HepG2 (cell line): ENCODE results near the gene LANCL2. TPM values are rescaled to one million over a fixed set of nuclear protein-coding genes. Genes with fewer than 3 reads are reported as not detected.
A peak's percentile ranks its signal among the peaks of the same experiment; 100 is the strongest.

Experiments used
- CAMTA2 ChIP-seq: sonication (generic); formaldehyde crosslinking; IDR thresholded peaks from 2 replicates; pipeline ENCODE4 v1.4.0; 2020; ENCODE audit warnings: mild to moderate bottlenecking, missing genetic modification reagents, borderline replicate concordance
- GATA4 ChIP-seq: sonication (generic); IDR thresholded peaks from 2 replicates; pipeline ENCODE4 v1.6.1; 2016; ENCODE audit warnings: antibody characterized with exemption, low read depth, borderline replicate concordance
- GATAD1 ChIP-seq: IDR thresholded peaks from 2 replicates; pipeline ENCODE4 v1.6.1; 2016; ENCODE audit warnings: missing genetic modification reagents, missing compliant biosample characterization
- KLF16 ChIP-seq, 2 experiments: sonication (generic) in 1 of 2; formaldehyde crosslinking in 1 of 2; IDR thresholded peaks; 2 replicates each; pipeline versions ENCODE4 v1.6.1 to v1.8.0; 2016 to 2023; ENCODE audit warnings: missing genetic modification reagents in 2 of 2, missing compliant biosample characterization in 1 of 2
- RFXAP ChIP-seq: sonication (generic); formaldehyde crosslinking; IDR thresholded peaks from 2 replicates; pipeline ENCODE4 v1.4.0; 2020; ENCODE audit warnings: missing genetic modification reagents, borderline replicate concordance
- SRSF4 ChIP-seq: fragments of 200-400 bp; formaldehyde crosslinking; IDR thresholded peaks from one replicate; pipeline ENCODE4 v1.6.1; 2018; ENCODE audit warnings: mild to moderate bottlenecking, low read depth, low read length, moderate library complexity; ENCODE audit not compliant: poor library complexity, severe bottlenecking
- ZFX ChIP-seq: sonication (generic); formaldehyde crosslinking; IDR thresholded peaks from 2 replicates; pipeline ENCODE4 v1.4.0; 2020; ENCODE audit warnings: mild to moderate bottlenecking, low read depth, missing genetic modification reagents, moderate library complexity
- ZNF430 ChIP-seq: sonication (generic); formaldehyde crosslinking; IDR thresholded peaks from 2 replicates; pipeline ENCODE4 v1.9.0; 2021; ENCODE audit warnings: mild to moderate bottlenecking, missing genetic modification reagents
- ZNF775 ChIP-seq: sonication (generic); formaldehyde crosslinking; IDR thresholded peaks from 2 replicates; pipeline ENCODE4 v1.4.0; 2020; ENCODE audit warnings: missing genetic modification reagents, mild to moderate bottlenecking, moderate library complexity, borderline replicate concordance
- ZSCAN12 ChIP-seq: sonication (generic); formaldehyde crosslinking; IDR thresholded peaks from 2 replicates; pipeline ENCODE4 v1.9.0; 2021; ENCODE audit warnings: mild to moderate bottlenecking, missing genetic modification reagents
- ZSCAN25 ChIP-seq: sonication (generic); formaldehyde crosslinking; IDR thresholded peaks from 2 replicates; pipeline ENCODE4 v1.8.0; 2022; ENCODE audit warnings: mild to moderate bottlenecking, missing genetic modification reagents
- polyA plus RNA-seq, 8 experiments: library from polyadenylated mRNA; depleted of rRNA in 3 of 8; stranded (reverse) in 7 of 8; unstranded in 1 of 8; fragments of >200 nt; fragmentation: Illumina TruSeq in 4 of 8; extraction: Trizol in 4 of 8; gene quantifications; 2 replicates each; pipeline versions ENCODE4 v1.2.1 to v1.2.3, GENCODE V29; 2011 to 2016; ENCODE audit warnings: low read depth in 4 of 8, missing spikeins in 1 of 8, mixed read lengths in 1 of 8; ENCODE audit not compliant: insufficient read depth in 1 of 8
- total RNA-seq, 5 experiments: library from RNA; depleted of rRNA; stranded (reverse); fragments of >200 nt; fragmentation: Illumina TruSeq; extraction: Trizol; gene quantifications; 2 replicates each; pipeline ENCODE4 v1.2.3, GENCODE V29; 2016; ENCODE audit warnings: low read depth in 1 of 5
- TF ChIP-seq, protein P1 (sequence below): sonication (generic); formaldehyde crosslinking; IDR thresholded peaks from 2 replicates; pipeline ENCODE4 v1.5.1; 2020; ENCODE audit warnings: missing genetic modification reagents, mild to moderate bottlenecking, borderline replicate concordance
- TF ChIP-seq, protein P2 (sequence below): sonication (generic); formaldehyde crosslinking; IDR thresholded peaks from 2 replicates; pipeline ENCODE4 v1.5.0; 2020; ENCODE audit warnings: mild to moderate bottlenecking, missing genetic modification reagents, borderline replicate concordance
- TF ChIP-seq, protein P3 (sequence below), 2 experiments: sonication (generic) in 1 of 2; formaldehyde crosslinking in 1 of 2; IDR thresholded peaks; 2 replicates each; pipeline versions ENCODE4 v1.4.0 to v1.6.1; 2018 to 2020; ENCODE audit warnings: missing genetic modification reagents in 2 of 2, borderline replicate concordance in 1 of 2, low read depth in 1 of 2, mild to moderate bottlenecking in 1 of 2, missing biosample characterization in 1 of 2
- TF ChIP-seq, protein P4 (sequence below): IDR thresholded peaks from 2 replicates; pipeline ENCODE4 v1.6.1; 2016; ENCODE audit warnings: low read depth, borderline replicate concordance

Gene LANCL2
- total and polyA plus RNA-seq, 2 of the 13 experiments (the other 11 are each of a cell fraction or from before 2014, with no cell fraction given), result 10.0 to 13.8 TPM

DNA sequence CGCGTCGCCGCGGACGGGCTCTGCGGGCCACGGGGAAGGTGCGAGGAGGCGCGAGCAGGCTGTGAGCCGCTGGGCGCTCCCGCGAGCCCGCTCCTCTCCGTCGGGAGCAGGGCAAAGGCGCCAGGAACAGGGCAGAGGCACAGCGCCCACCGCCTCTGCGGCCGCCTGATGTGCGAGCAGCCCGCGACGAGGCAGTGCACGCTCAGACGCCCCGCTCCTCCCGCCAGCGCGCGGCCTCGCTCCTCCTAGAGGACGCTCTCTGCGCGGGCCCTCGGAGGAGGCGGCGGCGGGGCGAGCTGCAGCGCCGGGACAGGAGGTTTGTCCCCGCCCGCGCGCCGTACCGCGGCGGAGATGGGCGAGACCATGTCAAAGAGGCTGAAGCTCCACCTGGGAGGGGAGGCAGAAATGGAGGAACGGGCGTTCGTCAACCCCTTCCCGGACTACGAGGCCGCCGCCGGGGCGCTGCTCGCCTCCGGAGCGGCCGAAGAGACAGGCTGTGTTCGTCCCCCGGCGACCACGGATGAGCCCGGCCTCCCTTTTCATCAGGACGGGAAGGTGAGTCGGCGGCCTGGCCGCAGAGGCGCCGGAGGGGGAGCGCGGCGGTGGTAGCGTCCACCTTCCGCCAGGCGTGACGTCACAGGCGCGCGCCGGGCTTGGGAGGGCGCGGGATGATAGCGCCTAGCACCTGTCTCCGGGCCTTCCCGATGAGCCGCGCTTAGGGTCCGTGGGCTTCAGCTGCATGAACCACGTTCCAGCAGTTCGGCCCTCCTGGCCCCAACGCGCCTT is 731 bp downstream of the LANCL2 start (continued):
- TF ChIP-seq, protein P1, sequence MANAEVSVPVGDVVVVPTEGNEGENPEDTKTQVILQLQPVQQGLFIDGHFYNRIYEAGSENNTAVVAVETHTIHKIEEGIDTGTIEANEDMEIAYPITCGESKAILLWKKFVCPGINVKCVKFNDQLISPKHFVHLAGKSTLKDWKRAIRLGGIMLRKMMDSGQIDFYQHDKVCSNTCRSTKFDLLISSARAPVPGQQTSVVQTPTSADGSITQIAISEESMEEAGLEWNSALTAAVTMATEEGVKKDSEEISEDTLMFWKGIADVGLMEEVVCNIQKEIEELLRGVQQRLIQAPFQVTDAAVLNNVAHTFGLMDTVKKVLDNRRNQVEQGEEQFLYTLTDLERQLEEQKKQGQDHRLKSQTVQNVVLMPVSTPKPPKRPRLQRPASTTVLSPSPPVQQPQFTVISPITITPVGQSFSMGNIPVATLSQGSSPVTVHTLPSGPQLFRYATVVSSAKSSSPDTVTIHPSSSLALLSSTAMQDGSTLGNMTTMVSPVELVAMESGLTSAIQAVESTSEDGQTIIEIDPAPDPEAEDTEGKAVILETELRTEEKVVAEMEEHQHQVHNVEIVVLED (CRISPR knock-in tag), result peak; percentile 80
- TF ChIP-seq, protein P2, sequence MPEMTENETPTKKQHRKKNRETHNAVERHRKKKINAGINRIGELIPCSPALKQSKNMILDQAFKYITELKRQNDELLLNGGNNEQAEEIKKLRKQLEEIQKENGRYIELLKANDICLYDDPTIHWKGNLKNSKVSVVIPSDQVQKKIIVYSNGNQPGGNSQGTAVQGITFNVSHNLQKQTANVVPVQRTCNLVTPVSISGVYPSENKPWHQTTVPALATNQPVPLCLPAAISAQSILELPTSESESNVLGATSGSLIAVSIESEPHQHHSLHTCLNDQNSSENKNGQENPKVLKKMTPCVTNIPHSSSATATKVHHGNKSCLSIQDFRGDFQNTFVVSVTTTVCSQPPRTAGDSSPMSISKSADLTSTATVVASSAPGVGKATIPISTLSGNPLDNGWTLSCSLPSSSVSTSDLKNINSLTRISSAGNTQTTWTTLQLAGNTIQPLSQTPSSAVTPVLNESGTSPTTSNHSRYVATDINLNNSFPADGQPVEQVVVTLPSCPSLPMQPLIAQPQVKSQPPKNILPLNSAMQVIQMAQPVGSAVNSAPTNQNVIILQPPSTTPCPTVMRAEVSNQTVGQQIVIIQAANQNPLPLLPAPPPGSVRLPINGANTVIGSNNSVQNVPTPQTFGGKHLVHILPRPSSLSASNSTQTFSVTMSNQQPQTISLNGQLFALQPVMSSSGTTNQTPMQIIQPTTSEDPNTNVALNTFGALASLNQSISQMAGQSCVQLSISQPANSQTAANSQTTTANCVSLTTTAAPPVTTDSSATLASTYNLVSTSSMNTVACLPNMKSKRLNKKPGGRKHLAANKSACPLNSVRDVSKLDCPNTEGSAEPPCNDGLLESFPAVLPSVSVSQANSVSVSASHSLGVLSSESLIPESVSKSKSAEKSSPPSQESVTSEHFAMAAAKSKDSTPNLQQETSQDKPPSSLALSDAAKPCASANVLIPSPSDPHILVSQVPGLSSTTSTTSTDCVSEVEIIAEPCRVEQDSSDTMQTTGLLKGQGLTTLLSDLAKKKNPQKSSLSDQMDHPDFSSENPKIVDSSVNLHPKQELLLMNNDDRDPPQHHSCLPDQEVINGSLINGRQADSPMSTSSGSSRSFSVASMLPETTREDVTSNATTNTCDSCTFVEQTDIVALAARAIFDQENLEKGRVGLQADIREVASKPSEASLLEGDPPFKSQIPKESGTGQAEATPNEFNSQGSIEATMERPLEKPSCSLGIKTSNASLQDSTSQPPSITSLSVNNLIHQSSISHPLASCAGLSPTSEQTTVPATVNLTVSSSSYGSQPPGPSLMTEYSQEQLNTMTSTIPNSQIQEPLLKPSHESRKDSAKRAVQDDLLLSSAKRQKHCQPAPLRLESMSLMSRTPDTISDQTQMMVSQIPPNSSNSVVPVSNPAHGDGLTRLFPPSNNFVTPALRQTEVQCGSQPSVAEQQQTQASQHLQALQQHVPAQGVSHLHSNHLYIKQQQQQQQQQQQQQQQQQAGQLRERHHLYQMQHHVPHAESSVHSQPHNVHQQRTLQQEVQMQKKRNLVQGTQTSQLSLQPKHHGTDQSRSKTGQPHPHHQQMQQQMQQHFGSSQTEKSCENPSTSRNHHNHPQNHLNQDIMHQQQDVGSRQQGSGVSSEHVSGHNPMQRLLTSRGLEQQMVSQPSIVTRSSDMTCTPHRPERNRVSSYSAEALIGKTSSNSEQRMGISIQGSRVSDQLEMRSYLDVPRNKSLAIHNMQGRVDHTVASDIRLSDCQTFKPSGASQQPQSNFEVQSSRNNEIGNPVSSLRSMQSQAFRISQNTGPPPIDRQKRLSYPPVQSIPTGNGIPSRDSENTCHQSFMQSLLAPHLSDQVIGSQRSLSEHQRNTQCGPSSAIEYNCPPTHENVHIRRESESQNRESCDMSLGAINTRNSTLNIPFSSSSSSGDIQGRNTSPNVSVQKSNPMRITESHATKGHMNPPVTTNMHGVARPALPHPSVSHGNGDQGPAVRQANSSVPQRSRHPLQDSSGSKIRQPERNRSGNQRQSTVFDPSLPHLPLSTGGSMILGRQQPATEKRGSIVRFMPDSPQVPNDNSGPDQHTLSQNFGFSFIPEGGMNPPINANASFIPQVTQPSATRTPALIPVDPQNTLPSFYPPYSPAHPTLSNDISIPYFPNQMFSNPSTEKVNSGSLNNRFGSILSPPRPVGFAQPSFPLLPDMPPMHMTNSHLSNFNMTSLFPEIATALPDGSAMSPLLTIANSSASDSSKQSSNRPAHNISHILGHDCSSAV (CRISPR knock-in tag), result 0 out of 2 replicates have a peak, but pooled peaks have one; percentile 76
- TF ChIP-seq, protein P3, sequence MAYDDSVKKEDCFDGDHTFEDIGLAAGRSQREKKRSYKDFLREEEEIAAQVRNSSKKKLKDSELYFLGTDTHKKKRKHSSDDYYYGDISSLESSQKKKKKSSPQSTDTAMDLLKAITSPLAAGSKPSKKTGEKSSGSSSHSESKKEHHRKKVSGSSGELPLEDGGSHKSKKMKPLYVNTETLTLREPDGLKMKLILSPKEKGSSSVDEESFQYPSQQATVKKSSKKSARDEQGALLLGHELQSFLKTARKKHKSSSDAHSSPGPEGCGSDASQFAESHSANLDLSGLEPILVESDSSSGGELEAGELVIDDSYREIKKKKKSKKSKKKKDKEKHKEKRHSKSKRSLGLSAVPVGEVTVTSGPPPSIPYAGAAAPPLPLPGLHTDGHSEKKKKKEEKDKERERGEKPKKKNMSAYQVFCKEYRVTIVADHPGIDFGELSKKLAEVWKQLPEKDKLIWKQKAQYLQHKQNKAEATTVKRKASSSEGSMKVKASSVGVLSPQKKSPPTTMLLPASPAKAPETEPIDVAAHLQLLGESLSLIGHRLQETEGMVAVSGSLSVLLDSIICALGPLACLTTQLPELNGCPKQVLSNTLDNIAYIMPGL (CRISPR knock-in tag; IDR thresholded peaks at IDR 0.05; ENCODE audit: borderline replicate concordance in 1 of 2, low read depth in 1 of 2), result peak; percentile 91 to 95
- TF ChIP-seq ZFX, result peak; percentile 96
- TF ChIP-seq ZSCAN25 (CRISPR knock-in tag), result 0 out of 2 replicates have a peak, but pooled peaks have one; percentile 23
- no peak for TF ChIP-seq ZNF775 (CRISPR knock-in tag)
- TF ChIP-seq RFXAP, result peak; percentile 48
- peak; percentile 28; the same call in 1 of the 2 replicates for TF ChIP-seq GATA4
- peak; percentile 98 for TF ChIP-seq GATAD1 (CRISPR knock-in tag)
- TF ChIP-seq, protein P4, sequence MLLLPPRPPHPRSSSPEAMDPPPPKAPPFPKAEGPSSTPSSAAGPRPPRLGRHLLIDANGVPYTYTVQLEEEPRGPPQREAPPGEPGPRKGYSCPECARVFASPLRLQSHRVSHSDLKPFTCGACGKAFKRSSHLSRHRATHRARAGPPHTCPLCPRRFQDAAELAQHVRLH, result peak; percentile 17; the same call in 1 of the 2 replicates
- TF ChIP-seq CAMTA2 (CRISPR knock-in tag), result peak; percentile 69; the same call in 1 of the 2 replicates
- peak in 1 of 2 experiments; percentile 80; a peak in 2 of 4 replicates for TF ChIP-seq KLF16 (CRISPR knock-in tag; IDR thresholded peaks at IDR 0.05)
- TF ChIP-seq ZSCAN12, result 0 out of 2 replicates have a peak, but pooled peaks have one; percentile 28
- TF ChIP-seq ZNF430 (CRISPR knock-in tag), result peak; percentile 81; the same call in 1 of the 2 replicates
- peak; percentile 39 for TF ChIP-seq SRSF4
